Measurements from ENCODE around the gene LSAMP. TPM values are rescaled to one million over a fixed set of nuclear protein-coding genes. Genes with fewer than 3 reads are reported as not detected.

LSAMP gene
- total and polyA plus RNA-seq, 2 of the 8 experiments (the other 6 are each of a cell fraction or from before 2014, with no cell fraction given) = 1.8 to 5.7 TPM

GRCh38 chr3:115833074-115833473 lies 612.2 kb downstream of the LSAMP start (continued):
- TF ChIP-seq CHD7 (IDR thresholded peaks at IDR 0.05; ENCODE audit: insufficient replicate concordance, low read length) (no peak), HDAC2 (IDR thresholded peaks at IDR 0.05; ENCODE audit: borderline replicate concordance in 1 of 2, low read depth in 2 of 2, low read length in 2 of 2) (no peak), SAP30 (IDR thresholded peaks at IDR 0.05; ENCODE audit: insufficient read depth, insufficient replicate concordance, low read length) (no peak), JUND (IDR thresholded peaks at IDR 0.05; ENCODE audit: low read length) (no peak), RBBP5 (IDR thresholded peaks at IDR 0.05; ENCODE audit: borderline replicate concordance, low read depth, low read length) (no peak), BCL11A (IDR thresholded peaks at IDR 0.05; ENCODE audit: low read depth in 2 of 2, low read length in 2 of 2) (no peak)

Measured in H1 (cell line).